ENCODE results near the gene OAT.
"Not testable (repeated sequence)": the region's sequence is repeated elsewhere in the genome, so short reads cannot be mapped to it uniquely, and the experiment has no call there.

Gene OAT

DNA sequence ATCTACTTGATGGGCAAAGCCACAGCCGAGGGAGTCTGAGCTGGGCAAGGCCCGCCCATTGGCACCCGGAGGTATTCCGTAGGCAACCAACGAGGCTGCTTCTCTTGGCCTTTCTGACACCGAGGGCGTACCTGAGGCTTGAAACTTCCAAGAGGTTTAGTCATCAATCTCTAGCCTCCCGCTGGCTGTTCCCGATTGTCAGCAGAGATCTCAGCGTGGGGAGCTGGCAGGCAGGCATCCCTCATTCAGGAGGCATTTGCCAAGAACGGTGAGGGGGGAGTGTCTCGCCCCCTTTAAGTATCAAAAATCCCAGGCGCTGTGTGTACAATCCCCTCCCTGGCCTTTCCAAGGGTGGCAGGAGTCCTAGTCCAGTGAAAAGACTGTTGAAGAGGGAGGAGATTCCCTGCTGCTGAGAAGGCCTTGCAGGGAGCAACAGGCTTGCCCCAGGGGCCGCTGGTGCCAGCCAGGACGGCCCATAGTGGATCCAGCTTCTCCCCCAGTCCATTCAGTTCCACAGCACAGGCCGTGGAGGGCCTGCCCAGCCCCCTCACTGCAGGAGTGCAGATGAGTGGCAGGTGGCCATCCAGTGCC lies 39.7 kb downstream of the OAT start:
- no peak for DNase-seq (ENCODE audit: low spot score)

DNA sequence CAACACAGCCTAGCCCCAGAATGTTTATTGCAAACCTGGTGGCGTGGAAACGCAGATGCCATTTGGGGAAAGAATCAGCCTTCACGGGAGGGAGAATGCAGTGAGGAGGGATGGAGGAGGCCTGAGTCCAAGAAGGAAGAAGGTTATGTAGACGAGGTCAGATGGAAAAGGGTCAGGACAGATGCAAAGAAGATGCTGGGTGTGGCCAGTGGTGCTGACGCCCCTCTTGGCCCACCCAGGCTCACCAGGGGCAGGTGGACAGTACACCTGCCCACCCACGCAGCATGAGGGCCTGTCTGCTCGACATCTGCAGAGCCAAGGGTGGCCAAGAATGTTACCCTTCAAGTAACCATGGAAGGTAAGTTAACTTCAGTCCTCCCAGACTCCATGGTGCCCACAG lies 40.5 kb downstream of the OAT start:
- DNase-seq (ENCODE audit: low spot score): no peak

DNA sequence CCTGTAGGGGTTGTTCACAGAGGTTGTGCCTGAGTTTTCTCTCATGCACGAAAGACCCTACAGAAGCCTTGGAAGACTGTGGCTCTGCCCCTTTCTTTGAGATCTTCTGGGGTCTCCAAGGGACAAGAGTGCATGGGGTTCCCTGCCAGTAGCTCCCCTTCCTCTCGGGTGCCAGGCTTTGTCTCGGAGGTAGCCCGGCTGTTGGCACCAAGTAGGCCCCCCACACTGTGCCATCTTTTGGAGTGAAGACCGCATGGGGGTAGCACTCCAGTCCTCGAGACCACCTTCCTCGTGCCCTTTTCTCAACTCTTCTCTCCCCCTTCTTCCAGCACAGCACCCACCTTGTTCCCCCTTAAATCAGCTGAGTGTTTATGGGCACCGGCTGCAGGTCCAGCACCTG lies 41.6 kb downstream of the OAT start:
- DNase-seq (ENCODE audit: low spot score): no peak

DNA sequence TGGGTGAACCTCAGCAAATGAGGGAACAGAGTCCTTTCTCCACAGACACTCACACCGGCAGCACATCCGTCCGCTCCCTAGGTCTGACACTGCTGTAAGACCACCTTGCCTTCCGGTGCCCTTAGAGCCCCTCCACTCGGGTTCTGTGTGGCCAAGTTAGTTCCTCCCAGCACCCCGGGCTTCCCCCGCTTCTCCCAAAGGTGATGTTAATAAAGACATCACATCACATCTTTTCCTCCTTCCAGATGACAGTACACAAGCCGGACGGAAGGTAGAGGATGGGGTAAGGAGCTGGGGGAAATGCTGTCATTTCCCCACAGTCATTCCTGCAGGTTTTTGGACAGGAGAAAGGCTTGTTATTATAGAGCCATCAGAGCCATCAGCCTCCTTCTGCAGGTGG lies 42.3 kb downstream of the OAT start:
- no peak for DNase-seq (ENCODE audit: low spot score)

DNA sequence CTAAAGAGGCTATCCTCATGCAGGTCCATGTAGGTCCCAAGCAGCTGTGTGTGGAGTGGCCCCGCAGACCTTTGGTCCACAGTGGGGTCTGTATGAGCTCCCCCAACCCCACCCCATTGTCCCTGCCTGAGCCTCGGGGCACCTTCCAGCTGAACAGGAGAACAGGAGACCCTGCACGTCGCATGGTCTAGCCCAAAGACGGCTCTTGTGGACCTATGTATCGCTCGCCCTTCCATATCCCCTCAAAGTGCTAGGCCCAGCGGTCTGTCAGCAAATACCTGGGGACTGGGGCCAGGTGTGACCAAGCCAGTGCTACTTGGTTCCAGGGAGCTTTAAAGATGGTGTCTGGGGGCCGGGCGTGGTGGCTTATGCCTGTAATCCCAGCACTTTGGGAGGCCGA lies 43.0 kb downstream of the OAT start:
- no peak for DNase-seq (ENCODE audit: low spot score)

DNA sequence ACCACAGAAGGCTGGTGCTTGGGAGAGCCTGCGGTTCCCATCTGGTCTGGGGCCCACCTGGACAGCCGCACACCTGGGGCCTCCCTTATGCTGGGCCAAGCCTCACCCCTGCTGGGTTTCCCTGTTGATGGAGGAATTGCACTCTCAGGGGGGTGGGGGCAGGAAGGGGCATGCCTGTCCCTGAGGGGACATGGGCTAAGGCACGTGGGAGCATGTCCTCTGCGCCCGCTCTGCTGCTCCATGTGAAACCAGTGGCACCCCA lies 43.4 kb downstream of the OAT start:
- DNase-seq (ENCODE audit: low spot score): no peak

DNA sequence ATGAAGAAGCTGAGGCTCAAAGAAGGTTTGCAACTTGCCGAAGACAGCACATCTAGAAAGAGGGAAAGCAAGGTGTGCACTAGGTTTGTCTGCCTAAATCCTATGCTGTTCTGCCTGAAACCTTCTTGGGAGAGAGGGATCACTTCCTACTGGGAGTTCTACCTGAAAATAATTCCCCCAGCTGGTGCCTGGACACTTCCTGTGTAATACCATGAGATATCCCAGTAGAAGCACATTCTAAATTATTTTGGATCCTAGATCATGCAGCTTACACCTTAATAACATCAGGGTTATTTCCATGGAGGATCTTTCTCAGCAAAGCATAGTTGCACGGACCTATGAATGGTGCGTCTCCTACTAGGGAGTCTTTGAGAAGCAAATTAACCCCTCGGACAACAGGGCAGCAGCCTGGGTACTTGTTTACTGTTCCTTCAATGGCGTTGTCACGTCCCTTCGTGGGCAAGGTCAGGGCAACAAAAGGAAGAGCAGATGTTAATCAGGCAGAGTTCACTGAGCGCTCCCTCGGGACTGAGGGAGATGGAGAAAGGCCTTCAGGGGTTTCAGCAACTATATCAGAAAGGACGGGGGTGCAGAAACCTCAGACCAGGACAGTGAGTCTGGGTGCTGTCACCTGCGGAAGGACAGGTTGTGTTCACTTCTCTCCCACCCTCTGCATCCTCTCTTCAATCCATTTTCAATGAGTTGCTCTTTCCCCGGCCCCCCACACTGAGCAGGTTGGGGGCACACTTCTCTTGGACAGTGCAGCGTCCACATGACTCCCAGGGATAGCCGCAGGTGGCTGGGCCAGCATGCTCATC lies 44.0 kb downstream of the OAT start:
- DNase-seq (ENCODE audit: low spot score): no peak

DNA sequence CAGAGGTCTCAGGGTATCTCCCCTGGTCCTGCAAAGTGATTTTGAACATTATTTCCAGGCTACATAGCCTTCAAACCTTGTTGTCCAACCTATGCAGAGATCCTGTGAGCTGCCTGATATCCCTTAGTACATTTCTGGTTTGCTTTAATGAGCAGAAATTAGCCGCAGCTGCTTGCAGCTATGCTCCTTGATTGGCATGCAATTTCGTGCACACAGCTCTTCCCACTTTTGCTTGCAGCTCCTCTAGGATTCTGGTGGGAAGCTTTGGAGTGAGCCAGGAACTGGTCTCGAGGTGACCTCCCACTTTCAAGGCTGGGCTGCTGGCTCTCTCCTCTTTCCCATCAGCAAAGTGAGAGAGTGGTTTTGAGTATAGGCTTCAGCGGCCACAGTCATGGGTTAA lies 45.8 kb downstream of the OAT start:
- no peak for DNase-seq (ENCODE audit: low spot score)

DNA sequence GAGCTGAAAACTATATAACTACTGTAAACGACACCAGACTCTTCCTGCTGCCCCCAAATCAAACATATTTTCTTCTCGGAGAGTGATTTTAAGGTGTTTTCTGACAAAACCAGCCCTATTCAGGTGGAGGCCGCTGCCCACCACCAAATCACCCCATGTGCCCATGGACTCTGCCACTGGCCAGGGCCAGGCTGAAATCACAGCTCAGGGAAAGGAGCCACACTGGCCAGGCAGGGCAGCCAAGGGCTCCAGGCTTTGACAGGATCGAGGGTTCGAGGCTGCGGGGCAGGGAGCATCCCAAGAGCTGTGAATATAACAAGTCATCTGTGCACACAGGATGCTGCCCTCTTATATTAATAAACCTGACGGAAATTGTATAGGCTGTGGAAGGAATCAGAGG lies 48.3 kb downstream of the OAT start:
- no peak for DNase-seq (ENCODE audit: low spot score)

DNA sequence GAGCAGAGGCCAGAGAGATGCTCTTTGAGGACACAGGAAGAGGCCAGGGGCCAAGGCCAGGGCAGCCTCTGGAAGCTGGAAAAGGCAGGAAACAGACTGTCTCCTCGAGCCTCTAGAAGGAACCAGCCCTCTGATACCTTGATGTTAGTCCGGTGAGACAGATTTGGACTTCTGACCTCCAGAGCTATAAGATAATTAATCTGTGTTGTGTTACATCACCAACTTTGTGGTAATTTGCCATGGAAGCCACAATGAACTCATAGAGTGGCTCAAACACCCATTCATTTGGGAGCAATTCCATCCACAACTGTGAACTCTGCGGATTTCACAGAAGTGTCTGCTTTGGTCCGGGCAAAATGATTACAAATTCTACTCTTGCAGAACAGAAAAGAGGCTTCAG lies 48.7 kb downstream of the OAT start:
- DNase-seq (ENCODE audit: low spot score): no peak

DNA sequence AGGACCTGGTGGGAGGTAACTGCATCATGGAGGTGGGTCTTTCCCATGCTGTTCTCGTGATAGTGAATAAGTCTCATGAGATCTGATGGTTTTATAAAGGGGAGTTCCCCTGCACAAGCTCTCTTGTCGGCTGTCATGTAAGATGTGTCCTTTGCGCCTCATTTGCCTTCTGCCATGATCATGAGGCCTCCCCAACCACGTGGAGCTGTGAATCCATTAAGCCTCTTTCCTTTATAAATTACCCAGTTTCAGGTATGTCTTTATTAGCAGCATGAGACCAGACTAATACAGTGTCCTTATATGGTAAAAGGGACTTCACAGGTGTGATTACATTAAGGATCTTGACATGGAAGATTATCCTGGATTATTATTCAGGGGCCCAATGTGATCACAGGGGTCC lies 49.2 kb downstream of the OAT start:
- not testable (repeated sequence) for DNase-seq (ENCODE audit: low spot score)

DNA sequence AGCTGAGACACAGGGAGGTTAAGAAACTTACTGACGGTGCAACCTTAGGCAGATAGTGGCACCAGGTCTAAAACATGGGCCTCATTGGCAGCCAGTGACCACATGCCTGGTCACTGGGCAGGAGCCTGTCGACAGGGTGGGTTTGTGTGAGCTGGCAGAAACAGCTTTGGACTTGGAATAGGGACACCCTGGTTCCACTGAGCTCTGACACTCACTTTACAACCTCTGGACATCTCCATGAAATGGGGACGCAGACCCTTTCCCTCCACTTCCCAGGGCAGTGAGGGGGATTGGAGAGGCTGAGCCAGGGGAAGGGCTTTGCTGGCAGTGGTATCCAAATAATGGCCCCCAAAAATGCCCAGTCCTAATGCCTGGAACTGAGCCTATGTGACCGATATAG lies 49.7 kb downstream of the OAT start:
- DNase-seq (ENCODE audit: low spot score): no peak

DNA sequence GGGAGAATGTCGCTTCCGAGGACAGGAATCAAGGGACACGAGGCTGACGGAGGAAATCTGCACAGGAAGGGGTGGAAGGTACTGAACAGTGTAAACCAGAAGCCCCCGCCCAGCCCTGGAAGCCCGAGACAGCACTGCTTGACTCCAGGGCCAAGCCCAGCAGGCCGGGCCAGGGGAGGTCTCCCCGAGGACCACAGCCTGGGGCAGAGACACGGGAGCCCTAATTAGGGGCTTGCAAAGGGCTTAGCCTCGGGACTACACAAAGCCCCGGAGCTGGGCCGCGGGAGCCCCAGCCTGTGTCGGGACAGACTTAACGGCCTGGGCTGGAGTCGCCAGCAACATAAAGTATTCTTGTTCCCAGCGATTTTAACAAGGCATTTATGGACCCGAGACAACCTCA lies 50.8 kb downstream of the OAT start:
- DNase-seq (ENCODE audit: low spot score): no peak

DNA sequence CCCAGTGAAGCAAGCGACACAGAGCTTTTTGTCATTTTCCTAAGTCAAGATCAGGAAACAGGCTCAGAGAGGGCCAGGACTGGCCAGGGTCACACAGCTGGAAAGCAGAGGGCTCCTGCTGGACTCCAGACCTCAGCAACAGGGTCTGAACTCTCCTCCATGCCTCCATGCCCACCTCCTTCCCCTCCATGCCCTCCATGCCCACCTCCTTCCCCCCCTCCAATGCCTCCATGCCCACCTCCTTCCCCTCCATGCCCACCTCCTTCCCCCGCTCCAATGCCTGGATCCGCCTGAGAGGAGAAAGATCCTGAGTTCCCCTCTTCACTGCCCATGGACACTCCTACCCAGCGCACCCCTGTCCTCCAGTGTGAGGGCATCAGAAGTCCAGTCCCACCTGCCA lies 51.3 kb downstream of the OAT start:
- no peak for DNase-seq (ENCODE audit: low spot score)

DNA sequence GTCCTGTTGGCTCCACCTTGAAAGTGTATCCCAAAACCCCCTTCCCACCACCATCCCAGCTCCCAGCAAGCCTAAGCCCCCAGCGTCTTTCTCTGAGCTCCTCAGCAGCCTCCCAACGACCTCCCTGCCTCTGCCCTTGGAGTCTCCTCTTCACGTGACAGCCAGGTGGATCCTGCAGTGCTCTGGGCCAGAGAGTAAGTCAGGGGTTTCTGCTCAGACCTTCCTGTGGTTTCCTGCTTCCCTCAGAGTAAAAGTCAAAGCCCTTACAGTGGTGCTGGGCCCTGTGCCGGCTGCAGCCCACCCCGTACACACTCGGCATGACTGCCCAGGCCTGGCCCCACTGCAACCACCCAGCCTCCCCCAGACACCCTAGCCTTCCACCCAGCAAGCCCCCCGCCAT lies 51.9 kb downstream of the OAT start:
- DNase-seq (ENCODE audit: low spot score): no peak

DNA sequence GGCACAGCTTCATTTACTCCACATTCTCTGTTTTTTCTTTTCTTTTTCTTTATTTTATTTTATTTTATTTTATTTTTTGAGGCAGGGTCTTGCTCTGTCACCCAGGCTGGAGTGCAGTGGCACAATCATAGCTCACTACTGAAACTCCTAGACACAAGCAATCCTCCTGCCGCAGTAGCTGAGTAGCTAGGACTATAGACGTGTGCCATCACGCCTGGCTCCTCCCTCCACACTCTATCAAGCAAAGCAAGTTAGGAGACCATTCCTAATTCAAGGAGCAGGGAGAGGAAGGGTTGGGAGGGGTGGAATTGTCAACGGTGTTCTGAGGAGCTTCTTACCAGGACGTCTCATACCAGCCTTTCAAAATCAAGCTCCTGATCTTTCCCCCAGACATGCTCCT lies 52.4 kb downstream of the OAT start:
- no peak for DNase-seq (ENCODE audit: low spot score)

DNA sequence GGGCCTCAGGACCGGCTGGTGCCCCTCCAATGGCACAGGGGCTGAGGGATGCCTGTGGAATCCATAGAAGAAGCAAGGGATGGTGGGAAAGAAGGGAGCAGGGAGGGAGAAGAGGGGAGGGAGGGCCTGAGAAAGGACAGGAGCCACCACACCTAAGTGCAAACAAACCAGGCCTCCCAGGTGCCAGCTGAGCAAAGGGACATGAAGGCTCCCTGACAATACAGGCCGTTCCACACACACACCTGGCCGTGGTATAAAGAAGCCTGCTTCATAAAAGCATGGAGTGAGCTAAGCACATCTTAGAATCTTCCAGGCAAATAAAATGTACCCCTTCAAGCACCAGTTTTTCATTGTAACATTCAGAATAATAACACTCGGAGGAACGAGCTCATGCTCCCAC lies 54.0 kb downstream of the OAT start:
- DNase-seq (ENCODE audit: low spot score): no peak

DNA sequence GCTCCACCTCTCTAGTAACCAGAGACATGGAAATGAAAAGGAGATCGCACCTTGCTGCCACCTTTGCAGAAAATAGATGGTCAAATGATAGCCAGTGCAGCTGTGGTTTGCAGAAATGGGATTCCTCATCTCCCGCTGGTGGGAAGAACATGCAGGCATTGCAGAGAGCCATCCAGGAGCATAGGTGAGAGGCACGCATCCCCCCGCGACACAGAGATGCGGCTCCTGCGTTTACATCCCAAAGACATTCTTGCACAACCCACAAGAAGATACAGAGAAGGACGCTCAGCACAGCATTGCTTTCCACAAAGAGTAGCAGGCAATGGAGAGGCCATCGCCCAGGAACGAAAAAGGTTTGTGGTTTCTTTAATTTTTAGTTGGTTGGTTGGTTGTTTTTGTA lies 56.2 kb downstream of the OAT start:
- DNase-seq (ENCODE audit: low spot score): no peak

DNA sequence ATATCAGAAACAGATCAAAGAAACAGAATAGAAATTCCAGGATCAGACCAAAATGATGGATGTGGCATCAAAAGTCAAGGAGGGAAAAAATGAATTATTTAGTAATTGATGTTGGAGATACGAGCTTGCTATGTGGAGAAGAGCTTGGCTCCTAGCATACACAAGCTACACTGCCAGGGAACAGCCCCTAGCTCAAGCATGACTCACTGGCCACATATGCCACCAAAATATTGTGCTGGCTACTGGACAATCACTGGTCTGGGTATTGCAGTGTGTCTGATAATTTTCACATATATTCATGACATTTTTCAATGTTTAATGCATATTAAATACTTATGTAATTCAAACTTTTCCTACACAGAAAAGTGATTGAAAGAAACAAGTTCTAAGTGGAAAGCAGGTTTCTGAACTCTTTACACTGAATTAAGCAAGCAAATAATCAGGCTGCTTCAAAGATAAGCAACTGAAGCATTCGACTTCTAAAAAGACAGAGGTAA lies 59.3 kb downstream of the OAT start:
- no peak for DNase-seq (ENCODE audit: low spot score)

DNA sequence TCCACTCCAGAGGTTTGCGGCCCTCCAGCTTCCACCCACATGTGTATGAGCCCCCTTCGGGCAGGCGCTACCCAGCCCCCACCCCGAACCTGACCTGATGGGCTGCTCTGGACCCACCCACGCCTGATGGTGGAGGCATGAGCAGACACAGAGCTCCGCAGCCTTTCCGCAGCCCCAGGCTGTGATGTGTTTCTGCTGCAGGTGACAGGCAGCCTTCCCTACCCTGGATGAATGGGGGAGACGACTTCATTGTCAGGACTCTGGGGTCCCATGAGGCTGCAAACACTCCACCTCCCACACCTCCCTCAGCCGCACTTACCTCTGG lies 61.2 kb downstream of the OAT start:
- no peak for DNase-seq (ENCODE audit: low spot score)

DNA sequence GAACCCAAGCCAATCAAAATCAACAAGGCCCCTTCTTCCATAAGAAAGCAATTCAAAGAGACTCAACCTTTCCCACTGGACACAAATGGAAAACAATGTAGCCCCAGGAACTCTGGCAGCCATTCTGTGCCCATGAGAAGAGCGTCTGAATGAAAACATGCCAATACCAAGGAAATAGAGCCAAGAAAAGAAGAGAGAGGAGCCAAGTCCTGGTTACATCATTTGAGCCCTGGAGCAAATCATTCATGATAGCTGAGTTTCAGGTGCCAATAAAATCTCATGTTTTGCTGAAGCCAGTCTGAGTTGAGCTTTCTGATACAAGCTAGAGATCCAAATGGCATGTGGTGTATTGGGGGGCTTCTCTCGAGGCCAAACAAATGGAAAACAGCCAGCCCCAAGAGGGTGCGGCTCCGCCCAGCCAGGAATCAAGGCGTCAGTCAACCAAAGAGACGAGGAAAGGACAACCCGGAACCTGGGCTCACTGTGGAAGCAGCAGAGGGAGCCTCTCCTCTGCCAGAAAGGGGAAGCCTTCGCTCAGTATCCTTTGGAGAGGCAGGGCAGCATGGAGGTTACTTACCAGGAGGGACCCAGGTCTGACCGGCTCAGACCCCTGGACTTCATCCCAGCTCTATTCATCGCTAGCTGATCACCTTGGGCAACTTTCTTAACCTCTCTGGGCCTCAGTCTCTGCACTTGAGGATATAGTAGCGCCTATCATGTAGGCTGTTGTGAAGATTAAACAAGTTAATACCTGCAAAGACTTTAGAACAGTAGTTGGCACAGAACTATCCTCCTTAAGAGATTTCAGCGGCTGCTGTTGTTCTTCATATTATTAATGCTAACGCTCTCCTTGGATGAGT lies 61.8 kb downstream of the OAT start:
- DNase-seq (ENCODE audit: low spot score): no peak

DNA sequence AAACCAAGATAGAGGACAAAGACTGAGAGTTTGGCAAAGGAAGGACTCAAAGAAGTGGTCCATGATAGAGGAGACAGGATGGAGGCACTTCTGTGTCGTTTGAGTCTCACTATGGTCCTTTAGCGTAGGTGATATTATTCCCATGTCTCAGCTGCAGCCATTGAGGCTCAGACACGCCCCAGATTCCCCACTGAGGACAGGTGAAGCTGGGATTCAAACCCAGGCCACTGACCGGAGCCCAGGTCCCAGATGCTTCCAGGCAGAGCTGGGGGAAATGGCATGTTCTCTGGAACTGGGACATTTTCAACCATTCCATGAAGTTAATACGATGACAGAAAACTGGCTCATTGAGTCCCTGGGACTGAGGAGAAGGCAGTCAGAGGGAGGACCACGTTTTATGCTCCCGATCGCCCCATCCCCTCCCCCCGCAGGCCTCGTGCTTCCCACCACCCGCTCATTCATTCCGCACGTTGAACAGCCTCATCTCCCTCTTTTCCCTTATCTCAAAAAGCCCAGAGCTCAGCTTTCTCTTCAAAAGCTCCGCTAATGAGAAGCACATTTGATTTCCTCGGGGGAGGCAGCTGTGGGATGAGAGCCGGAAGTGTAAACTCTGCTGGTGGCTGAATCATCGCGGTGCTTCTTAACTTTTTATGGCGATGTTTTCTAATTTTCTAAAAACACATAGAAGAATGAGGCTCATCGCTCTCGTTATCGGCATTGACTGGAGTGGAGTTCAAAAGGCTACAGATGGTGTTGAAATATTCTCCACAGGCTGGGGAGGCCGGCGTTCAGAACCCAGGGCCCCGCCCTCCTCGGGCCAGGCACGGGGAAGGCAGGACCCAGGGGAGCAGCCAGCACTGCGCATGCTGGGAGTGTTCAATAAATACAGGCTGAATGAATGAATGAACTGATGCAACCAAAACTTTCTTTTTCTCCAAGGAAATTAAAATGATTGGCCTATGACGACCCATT lies 64.0 kb downstream of the OAT start:
- no peak for DNase-seq (ENCODE audit: low spot score)
